IMR-90 (cell line): Measurements from ENCODE around the gene SLC34A3. TPM values are rescaled to one million over a fixed set of nuclear protein-coding genes. Genes with fewer than 3 reads are reported as not detected.

Experiments used
- ATAC-seq: fragments of 200-7000 bp; cut with Tn5 transposase; 2 replicates; pipeline ENCODE4 v1.9.1; 2020; ENCODE audit warnings: low read depth, mild to moderate bottlenecking, moderate library complexity
- BruUV-seq: library from RNA; stranded (reverse); fragments of 400-500 nt; replicated peaks from 2 replicates; lab custom pipeline; 2021; lab: Mats Ljungman, UMichigan
- CTCF ChIA-PET: fragments of 300-600 bp; formaldehyde crosslinking; extraction: SDS; loops from one replicate; lab custom pipeline; 2021; ENCODE audit warnings: antibody characterized with exemption; lab: Yijun Ruan, JAX
- POLR2A ChIA-PET: fragments of 300-600 bp; sonication (Branson Sonifier 250); formaldehyde crosslinking; loops from one replicate; lab custom pipeline; 2022; ENCODE audit warnings: antibody characterized with exemption; ENCODE audit not compliant: unreplicated experiment; lab: Charles Lee
- DNase-seq: peaks from one replicate; pipeline ENCODE4 v3.0.0; 2013
- H2AFZ ChIP-seq: replicated peaks from 2 replicates; pipeline ENCODE3; 2013; ENCODE audit warnings: low read length, mild to moderate bottlenecking; ENCODE audit not compliant: poor library complexity
- H2AK5ac ChIP-seq: 2 replicates; pipeline ENCODE4 v1.6.1; 2013; ENCODE audit warnings: low read depth, low read length, inconsistent platforms
- H2AK9ac ChIP-seq: replicated peaks from 2 replicates; pipeline ENCODE3; 2013; ENCODE audit warnings: mild to moderate bottlenecking, low read depth, low read length, moderate library complexity; ENCODE audit not compliant: poor library complexity
- H2BK120ac ChIP-seq: 2 replicates; pipeline ENCODE4 v1.6.1; 2013; ENCODE audit warnings: low read depth, low read length, inconsistent platforms
- H2BK15ac ChIP-seq: 3 replicates; pipeline ENCODE4 v1.6.1; 2013; ENCODE audit warnings: low read depth, low read length, inconsistent platforms
- H2BK20ac ChIP-seq: 2 replicates; pipeline ENCODE4 v1.6.1; 2013; ENCODE audit warnings: low read depth, mild to moderate bottlenecking, inconsistent platforms, low read length, moderate library complexity
- H2BK5ac ChIP-seq: 2 replicates; pipeline ENCODE4 v1.6.1; 2013; ENCODE audit warnings: mild to moderate bottlenecking, low read depth, low read length, inconsistent platforms; ENCODE audit not compliant: poor library complexity, severe bottlenecking
- H3K14ac ChIP-seq: replicated peaks from 2 replicates; pipeline ENCODE4 v1.6.1; 2013; ENCODE audit warnings: low read depth, low read length, inconsistent platforms
- H3K18ac ChIP-seq: 2 replicates; pipeline ENCODE4 v1.6.1; 2013; ENCODE audit warnings: low read depth, low read length, control low read depth
- H3K23ac ChIP-seq: 2 replicates; pipeline ENCODE4 v1.6.1; 2013; ENCODE audit warnings: low read depth, low read length, inconsistent platforms
- H3K27ac ChIP-seq: 2 replicates; pipeline ENCODE4 v1.5.1; 2013; ENCODE audit warnings: mild to moderate bottlenecking, control low read depth, low read length; ENCODE audit not compliant: insufficient read depth
- H3K27me3 ChIP-seq: 2 replicates; pipeline ENCODE4 v1.6.1; 2013; ENCODE audit warnings: low read length; ENCODE audit not compliant: control insufficient read depth, insufficient read depth
- H3K36me3 ChIP-seq: 2 replicates; pipeline ENCODE4 v1.6.1; 2013; ENCODE audit warnings: low read length, mixed read lengths; ENCODE audit not compliant: control insufficient read depth, insufficient read depth
- H3K4ac ChIP-seq: 2 replicates; pipeline ENCODE4 v1.6.1; 2013; ENCODE audit warnings: low read depth, low read length, inconsistent platforms
- H3K4me1 ChIP-seq: 2 replicates; pipeline ENCODE4 v1.6.1; 2013; ENCODE audit warnings: low read length, mixed read lengths; ENCODE audit not compliant: control insufficient read depth, insufficient read depth
- H3K4me2 ChIP-seq: 2 replicates; pipeline ENCODE4 v1.6.1; 2013; ENCODE audit warnings: low read depth, mild to moderate bottlenecking, control low read depth, low read length, moderate library complexity
- H3K4me3 ChIP-seq: 2 replicates; pipeline ENCODE4 v1.5.1; 2013; ENCODE audit warnings: low read depth, mild to moderate bottlenecking, control low read depth, low read length, moderate library complexity; ENCODE audit not compliant: insufficient read depth
- H3K56ac ChIP-seq: 2 replicates; pipeline ENCODE4 v1.6.1; 2013; ENCODE audit warnings: low read length, inconsistent platforms; ENCODE audit not compliant: insufficient read depth; ENCODE audit errors: extremely low read depth
- H3K79me1 ChIP-seq, 2 experiments: 2 replicates each; pipeline ENCODE4 v1.6.1; 2013; ENCODE audit warnings: low read length in 2 of 2, inconsistent platforms in 1 of 2, low read depth in 1 of 2
- H3K9ac ChIP-seq: 2 replicates; pipeline ENCODE4 v1.6.1; 2013; ENCODE audit warnings: low read depth, low read length, control low read depth
- H3K9me1 ChIP-seq: 2 replicates; pipeline ENCODE4 v1.6.1; 2013; ENCODE audit warnings: low read length, inconsistent platforms; ENCODE audit not compliant: insufficient read depth
- H3K9me3 ChIP-seq: 2 replicates; pipeline ENCODE4 v1.6.1; 2013; ENCODE audit warnings: low read length; ENCODE audit not compliant: control insufficient read depth, insufficient read depth
- H4K20me1 ChIP-seq: 2 replicates; pipeline ENCODE4 v1.6.1; 2013; ENCODE audit warnings: low read length, inconsistent platforms; ENCODE audit not compliant: insufficient read depth
- H4K5ac ChIP-seq: 2 replicates; pipeline ENCODE4 v1.6.1; 2013; ENCODE audit warnings: mild to moderate bottlenecking, low read depth, low read length, control low read depth
- H4K8ac ChIP-seq, 2 experiments: 2 replicates each; pipeline ENCODE4 v1.6.1; 2013; ENCODE audit warnings: low read depth in 2 of 2, low read length in 2 of 2, control low read depth in 1 of 2, inconsistent platforms in 1 of 2
- H4K91ac ChIP-seq: 2 replicates; pipeline ENCODE4 v1.6.1; 2013; ENCODE audit warnings: low read depth, low read length, inconsistent platforms; ENCODE audit not compliant: insufficient read depth
- CEBPB ChIP-seq: IDR thresholded peaks from 2 replicates; pipeline ENCODE4 v1.6.1; 2012; ENCODE audit warnings: low read depth, low read length, improper control_type of control experiment
- CHD1 ChIP-seq: IDR thresholded peaks from 2 replicates; pipeline ENCODE4 v1.6.1; 2012; ENCODE audit warnings: low read depth, low read length, improper control_type of control experiment
- FOS ChIP-seq: fragments of 150-350 bp; IDR thresholded peaks from 2 replicates; pipeline ENCODE4 v1.6.1; 2016; ENCODE audit warnings: low read depth, low read length
- MAFK ChIP-seq: IDR thresholded peaks from 2 replicates; pipeline ENCODE4 v1.6.1; 2012; ENCODE audit warnings: low read depth, low read length, improper control_type of control experiment
- MAZ ChIP-seq: IDR thresholded peaks from 2 replicates; pipeline ENCODE4 v1.6.1; 2012; ENCODE audit warnings: low read depth, mild to moderate bottlenecking, low read length, improper control_type of control experiment, moderate library complexity, borderline replicate concordance
- MXI1 ChIP-seq: IDR thresholded peaks from 2 replicates; pipeline ENCODE4 v1.6.1; 2012; ENCODE audit warnings: low read depth, mild to moderate bottlenecking, low read length, moderate library complexity, borderline replicate concordance
- NFE2L2 ChIP-seq: fragments of 150-350 bp; IDR thresholded peaks from 2 replicates; pipeline ENCODE4 v1.6.1; 2016; ENCODE audit warnings: low read depth, mild to moderate bottlenecking, low read length
- POLR2A ChIP-seq: IDR thresholded peaks from 2 replicates; pipeline ENCODE4 v1.6.1; 2012; ENCODE audit warnings: mild to moderate bottlenecking, low read depth, low read length
- RAD21 ChIP-seq: IDR thresholded peaks from 2 replicates; pipeline ENCODE4 v1.6.1; 2012; ENCODE audit warnings: low read length, improper control_type of control experiment
- RFX5 ChIP-seq: IDR thresholded peaks from 2 replicates; pipeline ENCODE4 v1.8.0; 2012; ENCODE audit warnings: low read depth, mild to moderate bottlenecking, low read length, moderate library complexity
- SMC3 ChIP-seq: fragments of 150-350 bp; IDR thresholded peaks from 2 replicates; pipeline ENCODE4 v1.6.1; 2016; ENCODE audit warnings: low read depth, mild to moderate bottlenecking, antibody characterized with exemption, low read length, moderate library complexity
- USF2 ChIP-seq: fragments of 150-350 bp; IDR thresholded peaks from 2 replicates; pipeline ENCODE4 v1.6.1; 2017; ENCODE audit warnings: mild to moderate bottlenecking, antibody characterized with exemption, low read length, low read depth
- WGBS, 2 experiments: methylation state at CpG; one replicate each; pipeline versions ENCODE4 v1.1.5 to v1.1.7; 2013; ENCODE audit warnings: missing lambda C conversion rate in 2 of 2; ENCODE audit not compliant: insufficient read length in 1 of 2; ENCODE audit errors: extremely low coverage in 2 of 2; 5-methylcytosine and 5-hydroxymethylcytosine counted together
- dilution Hi-C: fragments of 300-500 bp; cut with HindIII; formaldehyde crosslinking; loops from one replicate; pipeline ENCODE4 v1.14.3; 2018; ENCODE audit warnings: low sequenced_read_pairs; ENCODE audit not compliant: unreplicated experiment
- in situ Hi-C: fragments of 300-500 bp; cut with MboI; formaldehyde crosslinking; loops from 3 replicates; pipeline ENCODE4 v1.14.3; 2019; ENCODE audit warnings: low sequenced_read_pairs, inconsistent platforms, mixed read lengths
- intact Hi-C: fragments of 100-400 bp; cut with micrococcal nuclease; formaldehyde crosslinking; loops from 2 replicates; pipeline ENCODE4 v1.10.0; 2022
- polyA plus RNA-seq, 3 experiments: library from polyadenylated mRNA; depleted of rRNA; stranded (reverse); fragments of >200 nt; gene quantifications; 2 replicates each; pipeline ENCODE4 v1.2.3, GENCODE V29; 2012; ENCODE audit warnings: low replicate concordance in 1 of 3
- total RNA-seq: library from RNA; depleted of rRNA; stranded (reverse); fragments of >200 nt; gene quantifications from 2 replicates; pipeline ENCODE4 v1.2.3, GENCODE V29; 2012
- TF ChIP-seq, protein P1 (sequence below): conservative IDR thresholded peaks from 2 replicates; pipeline ENCODE4 v1.5.1; 2012; ENCODE audit warnings: mild to moderate bottlenecking, low read depth, low read length, improper control_type of control experiment

Gene SLC34A3
- total and polyA plus RNA-seq, 2 of the 4 experiments (the other 2 are of a cell fraction) = not detected

DNA sequence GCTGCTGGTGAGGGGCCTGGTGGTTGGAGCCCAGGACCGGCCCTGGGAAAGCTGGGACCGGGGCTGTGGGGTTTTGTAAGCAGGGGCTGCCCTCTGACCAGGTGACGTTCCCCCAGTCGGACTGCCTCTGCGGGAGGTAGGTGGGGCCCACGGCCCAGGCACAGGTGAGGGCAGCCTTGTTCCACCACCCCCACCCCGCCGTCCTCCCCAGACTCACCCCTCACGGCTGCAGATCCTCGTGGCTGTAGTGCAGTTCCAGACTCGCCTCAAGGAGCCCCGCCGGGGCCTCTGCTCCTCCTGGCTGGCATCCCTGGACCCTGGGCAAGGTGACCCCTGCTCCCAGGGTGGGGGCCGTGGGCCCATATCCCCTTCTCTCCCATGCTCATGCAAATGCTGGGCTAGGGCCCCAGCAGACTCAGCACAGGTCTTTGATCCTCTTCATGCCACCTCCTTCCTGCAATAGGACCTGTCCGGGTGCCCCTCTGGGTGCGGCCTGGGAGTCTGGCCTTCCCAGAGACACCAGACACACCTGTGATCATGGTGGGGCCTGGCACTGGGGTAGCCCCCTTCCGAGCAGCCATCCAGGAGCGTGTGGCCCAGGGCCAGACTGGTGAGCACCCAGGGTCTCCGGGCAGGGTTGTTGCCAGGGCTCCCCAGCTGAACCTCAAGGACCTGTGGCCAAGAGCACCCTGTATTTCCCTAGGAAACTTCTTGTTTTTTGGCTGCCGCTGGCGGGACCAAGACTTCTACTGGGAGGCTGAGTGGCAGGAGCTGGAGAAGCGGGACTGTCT is 15.3 kb upstream of the SLC34A3 start:
- Histone ChIP-seq H2AK9ac (peak overlapping the region; percentile 76), H3K56ac (no peak overlapping the region), H3K27me3 (no peaks in the 10 kb centered on the region), H3K79me1 (peaks cover 0 to 6% of the 10 kb centered on the region in 2 experiments; a peak in 1 of 4 replicates), H3K4me3 (no peak overlapping the region), H2BK5ac (no peak overlapping the region), H2BK20ac (no peak overlapping the region), H2AFZ (no peak overlapping the region), H4K5ac (no peak overlapping the region), H3K36me3 (peaks cover 18% of the 10 kb centered on the region), H3K4me2 (no peak overlapping the region), H3K9me3 (no peaks in the 10 kb centered on the region), H3K4ac (no peak overlapping the region), H2BK120ac (no peak overlapping the region), H3K27ac (no peak overlapping the region), H2BK15ac (no peak overlapping the region), H3K23ac (no peak overlapping the region), H4K91ac (no peak overlapping the region), H3K4me1 (peaks cover 6% of the 10 kb centered on the region), H3K9ac (no peak overlapping the region), H2AK5ac (no peak overlapping the region), H3K18ac (no peak overlapping the region), H3K9me1 (peaks cover 3% of the 10 kb centered on the region; the same call in 1 of the 2 replicates), H4K20me1 (no peaks in the 10 kb centered on the region), H3K14ac (no peak overlapping the region), H4K8ac (no peak overlapping the region)
- dilution Hi-C loops (no loop called here), in situ Hi-C loops (no loop called here), intact Hi-C loops (no loop called here)
- TF ChIP-seq CHD1 (no peak), MAFK (no peak), MXI1 (no peak), USF2 (no peak), CEBPB (no peak), FOS (no peak), MAZ (no peak), RAD21 (no peak), NFE2L2 (no peak), RFX5 (no peak), SMC3 (no peak), POLR2A (no peak)
- TF ChIP-seq, protein P1, sequence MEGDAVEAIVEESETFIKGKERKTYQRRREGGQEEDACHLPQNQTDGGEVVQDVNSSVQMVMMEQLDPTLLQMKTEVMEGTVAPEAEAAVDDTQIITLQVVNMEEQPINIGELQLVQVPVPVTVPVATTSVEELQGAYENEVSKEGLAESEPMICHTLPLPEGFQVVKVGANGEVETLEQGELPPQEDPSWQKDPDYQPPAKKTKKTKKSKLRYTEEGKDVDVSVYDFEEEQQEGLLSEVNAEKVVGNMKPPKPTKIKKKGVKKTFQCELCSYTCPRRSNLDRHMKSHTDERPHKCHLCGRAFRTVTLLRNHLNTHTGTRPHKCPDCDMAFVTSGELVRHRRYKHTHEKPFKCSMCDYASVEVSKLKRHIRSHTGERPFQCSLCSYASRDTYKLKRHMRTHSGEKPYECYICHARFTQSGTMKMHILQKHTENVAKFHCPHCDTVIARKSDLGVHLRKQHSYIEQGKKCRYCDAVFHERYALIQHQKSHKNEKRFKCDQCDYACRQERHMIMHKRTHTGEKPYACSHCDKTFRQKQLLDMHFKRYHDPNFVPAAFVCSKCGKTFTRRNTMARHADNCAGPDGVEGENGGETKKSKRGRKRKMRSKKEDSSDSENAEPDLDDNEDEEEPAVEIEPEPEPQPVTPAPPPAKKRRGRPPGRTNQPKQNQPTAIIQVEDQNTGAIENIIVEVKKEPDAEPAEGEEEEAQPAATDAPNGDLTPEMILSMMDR = no peak
- no TSS peak for BruUV-seq
- ATAC-seq (no peak), DNase-seq (no peak)
- ChIA-PET POLR2A (no interaction called here), CTCF (no interaction called here)
- WGBS, 2 experiments = 87% methylated on average over 3 of the region's 22 CpGs; no CpG with 5 or more reads in 1 of the 2 experiments
